ENCODE data around the gene EMC10. TPM values are rescaled to one million over a fixed set of nuclear protein-coding genes. Genes with fewer than 3 reads are reported as not detected.

EMC10 gene
- total RNA-seq, 1 experiment from 2014 or later = 200 TPM

DNA sequence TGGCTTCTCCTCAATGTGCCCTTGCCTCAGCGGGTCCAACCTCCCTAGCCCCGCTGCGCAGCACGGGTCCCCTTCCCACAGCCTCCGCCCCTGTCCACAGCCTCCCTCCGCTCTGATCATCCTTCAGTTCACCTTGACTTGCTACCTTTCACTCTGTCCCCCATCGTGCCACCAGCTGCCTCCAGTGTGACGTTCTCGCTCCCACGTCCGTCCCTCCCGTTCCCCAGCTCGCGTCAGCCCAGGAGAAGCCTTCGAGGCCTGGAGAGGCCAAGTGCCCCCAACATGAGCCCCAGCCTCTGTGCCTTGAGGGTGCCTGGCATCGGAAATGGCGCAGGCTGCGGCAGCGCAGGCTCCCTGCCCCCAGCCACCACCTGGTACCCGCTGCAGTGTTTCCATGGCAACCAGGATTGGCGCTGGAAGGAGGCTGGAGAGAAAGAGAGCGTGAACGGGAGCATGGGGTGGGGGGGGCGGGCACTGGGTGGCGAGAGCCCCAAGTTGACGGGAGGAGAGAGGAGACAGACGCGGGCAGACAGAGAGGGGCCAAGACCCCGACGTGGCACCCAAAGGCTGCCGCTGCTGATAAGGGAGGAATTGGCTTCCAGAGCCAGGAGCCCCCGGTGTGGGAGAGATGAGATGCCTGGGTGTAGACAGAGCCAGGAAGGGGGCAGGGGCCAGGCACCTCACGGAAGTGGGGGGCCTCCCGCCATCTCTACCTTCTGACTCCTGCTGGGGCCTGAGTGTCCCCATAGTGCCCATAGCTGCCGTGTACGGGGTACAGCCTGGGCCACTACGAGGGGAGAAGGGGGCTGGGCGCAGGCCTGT lies 38.2 kb downstream of the EMC10 start:
- Mint-ChIP-seq H3K4me3 (ENCODE audit: low read depth, unreplicated experiment) (no peak overlapping the region), H3K36me3 (ENCODE audit: insufficient read depth, unreplicated experiment) (peaks cover 51% of the 10 kb centered on the region), H3K4me1 (ENCODE audit: low read depth, unreplicated experiment) (peaks cover 13% of the 10 kb centered on the region), H3K27ac (ENCODE audit: unreplicated experiment) (peak overlapping the region; percentile 44), H3K27me3 (ENCODE audit: unreplicated experiment) (peaks cover 57% of the 10 kb centered on the region), H3K9me3 (ENCODE audit: low read depth, unreplicated experiment) (no peaks in the 10 kb centered on the region)
- intact Hi-C loops (cut with micrococcal nuclease; ENCODE audit: unreplicated experiment) = no loop called here
- CTCF ChIA-PET = no interaction called here
- BruUV-seq (replicated peaks) = no TSS peak
- DNase-seq = no peak
- TF ChIP-seq, protein P1, sequence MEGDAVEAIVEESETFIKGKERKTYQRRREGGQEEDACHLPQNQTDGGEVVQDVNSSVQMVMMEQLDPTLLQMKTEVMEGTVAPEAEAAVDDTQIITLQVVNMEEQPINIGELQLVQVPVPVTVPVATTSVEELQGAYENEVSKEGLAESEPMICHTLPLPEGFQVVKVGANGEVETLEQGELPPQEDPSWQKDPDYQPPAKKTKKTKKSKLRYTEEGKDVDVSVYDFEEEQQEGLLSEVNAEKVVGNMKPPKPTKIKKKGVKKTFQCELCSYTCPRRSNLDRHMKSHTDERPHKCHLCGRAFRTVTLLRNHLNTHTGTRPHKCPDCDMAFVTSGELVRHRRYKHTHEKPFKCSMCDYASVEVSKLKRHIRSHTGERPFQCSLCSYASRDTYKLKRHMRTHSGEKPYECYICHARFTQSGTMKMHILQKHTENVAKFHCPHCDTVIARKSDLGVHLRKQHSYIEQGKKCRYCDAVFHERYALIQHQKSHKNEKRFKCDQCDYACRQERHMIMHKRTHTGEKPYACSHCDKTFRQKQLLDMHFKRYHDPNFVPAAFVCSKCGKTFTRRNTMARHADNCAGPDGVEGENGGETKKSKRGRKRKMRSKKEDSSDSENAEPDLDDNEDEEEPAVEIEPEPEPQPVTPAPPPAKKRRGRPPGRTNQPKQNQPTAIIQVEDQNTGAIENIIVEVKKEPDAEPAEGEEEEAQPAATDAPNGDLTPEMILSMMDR (IDR thresholded peaks at IDR 0.05; ENCODE audit: unreplicated experiment) = no peak

- H3K9me3 Mint-ChIP-seq (ENCODE audit: low read depth, unreplicated experiment) = no peaks in the 10 kb centered on the region
- intact Hi-C loops (cut with micrococcal nuclease; ENCODE audit: unreplicated experiment) = no loop called here
- H3K36me3 Mint-ChIP-seq (ENCODE audit: insufficient read depth, unreplicated experiment) = peaks cover 50% of the 10 kb centered on the region
- peaks cover 13% of the 10 kb centered on the region for H3K4me1 Mint-ChIP-seq (ENCODE audit: low read depth, unreplicated experiment)
- H3K27me3 Mint-ChIP-seq (ENCODE audit: unreplicated experiment) = peaks cover 57% of the 10 kb centered on the region
- CTCF ChIA-PET = interaction anchor here (0.5 to 0.7 kb wide), 2 partner anchors 26 to 373 kb away, joined by 3 to 4 read pairs; no protein-coding TSS in a partner anchor
- no peak overlapping the region for H3K4me3 Mint-ChIP-seq (ENCODE audit: low read depth, unreplicated experiment)
- H3K27ac Mint-ChIP-seq (ENCODE audit: unreplicated experiment) = no peak overlapping the region
- BruUV-seq (replicated peaks) = no TSS peak
- TF ChIP-seq, protein P1 (IDR thresholded peaks at IDR 0.05; ENCODE audit: unreplicated experiment) = no peak
- DNase-seq = no peak
Measured at GRCh38 chr19:50515168-50515561, 38.9 kb downstream of the EMC10 start.

- H3K9me3 Mint-ChIP-seq (ENCODE audit: low read depth, unreplicated experiment) = no peaks in the 10 kb centered on the region
- TF ChIP-seq, protein P1 (IDR thresholded peaks at IDR 0.05; ENCODE audit: unreplicated experiment) = no peak
- H3K27ac Mint-ChIP-seq (ENCODE audit: unreplicated experiment) = peak overlapping the region; percentile 21
- BruUV-seq (replicated peaks) = no TSS peak
- intact Hi-C loops (cut with micrococcal nuclease; ENCODE audit: unreplicated experiment) = no loop called here
- peaks cover 37% of the 10 kb centered on the region for H3K36me3 Mint-ChIP-seq (ENCODE audit: insufficient read depth, unreplicated experiment)
- peaks cover 8% of the 10 kb centered on the region for H3K4me1 Mint-ChIP-seq (ENCODE audit: low read depth, unreplicated experiment)
- CTCF ChIA-PET = no interaction called here
- H3K4me3 Mint-ChIP-seq (ENCODE audit: low read depth, unreplicated experiment) = no peak overlapping the region
- peaks cover 54% of the 10 kb centered on the region for H3K27me3 Mint-ChIP-seq (ENCODE audit: unreplicated experiment)
- DNase-seq = no peak
Measured at GRCh38 chr19:50516456-50516855, 40.1 kb downstream of the EMC10 start.

GRCh38 chr19:50516964-50517703 lies 40.8 kb downstream of the EMC10 start:
- CTCF ChIA-PET = no interaction called here
- H3K27ac Mint-ChIP-seq (ENCODE audit: unreplicated experiment) = no peak overlapping the region
- BruUV-seq (replicated peaks) = no TSS peak
- TF ChIP-seq, protein P1 (IDR thresholded peaks at IDR 0.05; ENCODE audit: unreplicated experiment) = no peak
- no peak overlapping the region for H3K4me3 Mint-ChIP-seq (ENCODE audit: low read depth, unreplicated experiment)
- intact Hi-C loops (cut with micrococcal nuclease; ENCODE audit: unreplicated experiment) = no loop called here
- H3K27me3 Mint-ChIP-seq (ENCODE audit: unreplicated experiment) = peaks cover 47% of the 10 kb centered on the region
- no peaks in the 10 kb centered on the region for H3K9me3 Mint-ChIP-seq (ENCODE audit: low read depth, unreplicated experiment)
- DNase-seq = no peak
- peaks cover 30% of the 10 kb centered on the region for H3K36me3 Mint-ChIP-seq (ENCODE audit: insufficient read depth, unreplicated experiment)
- peaks cover under 1% of the 10 kb centered on the region for H3K4me1 Mint-ChIP-seq (ENCODE audit: low read depth, unreplicated experiment)
